Activated CD8-positive, alpha-beta memory T cell treated with anti-CD3 and anti-CD28 coated beads, Interleukin-2, amount 10 ng/mL, durations not matched to agents 7 days and 5 days (primary cell): ENCODE data around the gene SYNPO2. TPM values are rescaled to one million over a fixed set of nuclear protein-coding genes. Genes with fewer than 3 reads are reported as not detected.
"Not testable (repeated sequence)": the region's sequence is repeated elsewhere in the genome, so short reads cannot be mapped to it uniquely, and the experiment has no call there.

Experiments
- ATAC-seq: fragments of 150-1000 bp; cut with Tn5 transposase; one replicate; pipeline ENCODE4 v1.10.0; 2021; ENCODE audit warnings: moderate library complexity
- CTCF ChIA-PET: fragments of 350-600 bp; sonication (Branson Sonifier 250); formaldehyde crosslinking; loops from one replicate; lab custom pipeline; 2021; ENCODE audit warnings: antibody characterized with exemption; lab: Charles Lee
- DNase-seq: peaks from one replicate; pipeline ENCODE4 v3.0.0-alpha.2; 2020
- H3K27ac Mint-ChIP-seq: one replicate; pipeline ENCODE4 v1.8.0; 2021; ENCODE audit warnings: mild to moderate bottlenecking, mixed read lengths
- H3K27me3 Mint-ChIP-seq: one replicate; pipeline ENCODE4 v1.8.0; 2021; ENCODE audit warnings: mixed read lengths
- H3K36me3 Mint-ChIP-seq: one replicate; pipeline ENCODE4 v1.8.0; 2021; ENCODE audit warnings: mild to moderate bottlenecking, mixed read lengths
- H3K4me1 Mint-ChIP-seq: one replicate; pipeline ENCODE4 v1.8.0; 2021; ENCODE audit warnings: mixed read lengths
- H3K4me3 Mint-ChIP-seq: one replicate; pipeline ENCODE4 v1.8.0; 2021; ENCODE audit warnings: mild to moderate bottlenecking, moderate library complexity, mixed read lengths
- H3K9me3 Mint-ChIP-seq: one replicate; pipeline ENCODE4 v1.8.0; 2022; ENCODE audit warnings: low read depth, mixed read lengths
- total RNA-seq, 2 experiments: library from RNA; stranded (reverse); gene quantifications; one replicate each; pipeline ENCODE4 v1.2.3, GENCODE V29; 2021

The SYNPO2 gene
- total RNA-seq, 2 experiments from 2014 or later = 0.89 to 1.0 TPM

- no peak for ATAC-seq
- Mint-ChIP-seq H3K27me3 (peaks cover 2% of the 10 kb centered on the region), H3K36me3 (no peaks in the 10 kb centered on the region), H3K4me3 (no peak overlapping the region), H3K27ac (no peak overlapping the region), H3K4me1 (no peaks in the 10 kb centered on the region), H3K9me3 (no peaks in the 10 kb centered on the region)
- CTCF ChIA-PET = interaction anchor here (1.0 to 1.6 kb wide), 2 partner anchors 51 to 639 kb away, joined by 3 to 4 read pairs; partner anchors contain the start of gene PDE5A
- no peak for DNase-seq
Measured at GRCh38 chr4:118989098-118990080, 100.7 kb downstream of the SYNPO2 start.

- H3K36me3 Mint-ChIP-seq = no peaks in the 10 kb centered on the region
- H3K27me3 Mint-ChIP-seq = no peaks in the 10 kb centered on the region
- no peak overlapping the region for H3K4me3 Mint-ChIP-seq
- H3K4me1 Mint-ChIP-seq = no peaks in the 10 kb centered on the region
- no peak for DNase-seq
- CTCF ChIA-PET = no interaction called here
- ATAC-seq = no peak
- H3K9me3 Mint-ChIP-seq = no peaks in the 10 kb centered on the region
- no peak overlapping the region for H3K27ac Mint-ChIP-seq
Measured at GRCh38 chr4:118991686-118992085, 103.0 kb downstream of the SYNPO2 start.

- CTCF ChIA-PET = no interaction called here
- no peaks in the 10 kb centered on the region for H3K36me3 Mint-ChIP-seq
- no peaks in the 10 kb centered on the region for H3K4me1 Mint-ChIP-seq
- ATAC-seq (no peak), DNase-seq (no peak)
- no peak overlapping the region for H3K27ac Mint-ChIP-seq
- H3K27me3 Mint-ChIP-seq = no peaks in the 10 kb centered on the region
- no peaks in the 10 kb centered on the region for H3K9me3 Mint-ChIP-seq
- H3K4me3 Mint-ChIP-seq = no peak overlapping the region
Measured at GRCh38 chr4:118992149-118992548, 103.5 kb downstream of the SYNPO2 start.

- CTCF ChIA-PET = interaction anchor here (0.7 kb wide), 1 partner anchor 211 kb away, joined by 3 read pairs; no protein-coding TSS in a partner anchor
- H3K27ac Mint-ChIP-seq = no peak overlapping the region
Measured at GRCh38 chr4:118993333-118993732, 104.7 kb downstream of the SYNPO2 start.

GRCh38 chr4:118994030-118994429, 105.4 kb downstream of the SYNPO2 start:
- CTCF ChIA-PET = no interaction called here
- Mint-ChIP-seq H3K4me1 (no peaks in the 10 kb centered on the region), H3K27ac (no peak overlapping the region), H3K36me3 (no peaks in the 10 kb centered on the region), H3K9me3 (no peaks in the 10 kb centered on the region), H3K4me3 (no peak overlapping the region), H3K27me3 (peaks cover 6% of the 10 kb centered on the region)
- ATAC-seq (no peak), DNase-seq (no peak)

More at GRCh38 chr4:118993333-118993732, 104.7 kb downstream of the SYNPO2 start:
- Mint-ChIP-seq H3K4me3 (no peak overlapping the region), H3K36me3 (no peaks in the 10 kb centered on the region), H3K27me3 (peaks cover 2% of the 10 kb centered on the region), H3K9me3 (no peaks in the 10 kb centered on the region), H3K4me1 (no peaks in the 10 kb centered on the region)
- DNase-seq = no peak
- ATAC-seq = no peak

GRCh38 chr4:118995693-118996391, 107.2 kb downstream of the SYNPO2 start:
- Mint-ChIP-seq H3K4me3 (no peak overlapping the region), H3K27ac (no peak overlapping the region), H3K4me1 (no peaks in the 10 kb centered on the region), H3K36me3 (no peaks in the 10 kb centered on the region), H3K9me3 (no peaks in the 10 kb centered on the region), H3K27me3 (peaks cover 8% of the 10 kb centered on the region)
- no peak for ATAC-seq
- CTCF ChIA-PET = no interaction called here
- DNase-seq = no peak

GRCh38 chr4:118997601-118998000, 108.9 kb downstream of the SYNPO2 start:
- Mint-ChIP-seq H3K36me3 (no peaks in the 10 kb centered on the region), H3K4me1 (no peaks in the 10 kb centered on the region), H3K9me3 (no peaks in the 10 kb centered on the region), H3K4me3 (no peak overlapping the region), H3K27me3 (peaks cover 11% of the 10 kb centered on the region), H3K27ac (no peak overlapping the region)
- ATAC-seq (no peak), DNase-seq (no peak)
- CTCF ChIA-PET = no interaction called here

- Mint-ChIP-seq H3K36me3 (no peaks in the 10 kb centered on the region), H3K27ac (no peak overlapping the region), H3K4me3 (no peak overlapping the region), H3K4me1 (no peaks in the 10 kb centered on the region), H3K27me3 (peaks cover 14% of the 10 kb centered on the region), H3K9me3 (no peaks in the 10 kb centered on the region)
- CTCF ChIA-PET = no interaction called here
- DNase-seq (no peak), ATAC-seq (no peak)
Measured at GRCh38 chr4:118999919-119000318, 111.3 kb downstream of the SYNPO2 start.

GRCh38 chr4:119000400-119000799, 111.7 kb downstream of the SYNPO2 start:
- Mint-ChIP-seq H3K27me3 (peaks cover 14% of the 10 kb centered on the region), H3K4me3 (no peak overlapping the region), H3K36me3 (no peaks in the 10 kb centered on the region), H3K27ac (no peak overlapping the region), H3K4me1 (no peaks in the 10 kb centered on the region), H3K9me3 (no peaks in the 10 kb centered on the region)
- ATAC-seq (no peak), DNase-seq (no peak)
- CTCF ChIA-PET = no interaction called here

- no peak overlapping the region for H3K4me3 Mint-ChIP-seq
- no peaks in the 10 kb centered on the region for H3K4me1 Mint-ChIP-seq
- no peak overlapping the region for H3K27ac Mint-ChIP-seq
- peaks cover 14% of the 10 kb centered on the region for H3K27me3 Mint-ChIP-seq
- no peak for DNase-seq
- no peak for ATAC-seq
- no peaks in the 10 kb centered on the region for H3K36me3 Mint-ChIP-seq
- H3K9me3 Mint-ChIP-seq = no peaks in the 10 kb centered on the region
- CTCF ChIA-PET = no interaction called here
Measured at GRCh38 chr4:119002476-119002875, 113.8 kb downstream of the SYNPO2 start.

- CTCF ChIA-PET, H3K9me3 Mint-ChIP-seq, DNase-seq, H3K27ac Mint-ChIP-seq, H3K4me3 Mint-ChIP-seq, H3K36me3 Mint-ChIP-seq, H3K4me1 Mint-ChIP-seq, ATAC-seq: not testable (repeated sequence)
- H3K27me3 Mint-ChIP-seq = peaks cover 12% of the 10 kb centered on the region
Measured at GRCh38 chr4:119003001-119003400, 114.3 kb downstream of the SYNPO2 start.

- DNase-seq (no peak), ATAC-seq (no peak)
- no peaks in the 10 kb centered on the region for H3K9me3 Mint-ChIP-seq
- H3K4me1 Mint-ChIP-seq = no peaks in the 10 kb centered on the region
- CTCF ChIA-PET = no interaction called here
- H3K4me3 Mint-ChIP-seq = no peak overlapping the region
- no peaks in the 10 kb centered on the region for H3K36me3 Mint-ChIP-seq
- no peak overlapping the region for H3K27ac Mint-ChIP-seq
- peaks cover 12% of the 10 kb centered on the region for H3K27me3 Mint-ChIP-seq
Measured at GRCh38 chr4:119005928-119006460, 117.3 kb downstream of the SYNPO2 start.

GRCh38 chr4:119008761-119009160, 120.1 kb downstream of the SYNPO2 start:
- CTCF ChIA-PET = no interaction called here
- H3K36me3 Mint-ChIP-seq = no peaks in the 10 kb centered on the region
- no peak for ATAC-seq

More at GRCh38 chr4:119008761-119009160, 120.1 kb downstream of the SYNPO2 start:
- Mint-ChIP-seq H3K4me3 (no peak overlapping the region), H3K27ac (no peak overlapping the region), H3K9me3 (no peaks in the 10 kb centered on the region), H3K4me1 (no peaks in the 10 kb centered on the region), H3K27me3 (peaks cover 6% of the 10 kb centered on the region)
- no peak for DNase-seq
